ENCODE data around the gene FGD3.

FGD3 gene

DNA sequence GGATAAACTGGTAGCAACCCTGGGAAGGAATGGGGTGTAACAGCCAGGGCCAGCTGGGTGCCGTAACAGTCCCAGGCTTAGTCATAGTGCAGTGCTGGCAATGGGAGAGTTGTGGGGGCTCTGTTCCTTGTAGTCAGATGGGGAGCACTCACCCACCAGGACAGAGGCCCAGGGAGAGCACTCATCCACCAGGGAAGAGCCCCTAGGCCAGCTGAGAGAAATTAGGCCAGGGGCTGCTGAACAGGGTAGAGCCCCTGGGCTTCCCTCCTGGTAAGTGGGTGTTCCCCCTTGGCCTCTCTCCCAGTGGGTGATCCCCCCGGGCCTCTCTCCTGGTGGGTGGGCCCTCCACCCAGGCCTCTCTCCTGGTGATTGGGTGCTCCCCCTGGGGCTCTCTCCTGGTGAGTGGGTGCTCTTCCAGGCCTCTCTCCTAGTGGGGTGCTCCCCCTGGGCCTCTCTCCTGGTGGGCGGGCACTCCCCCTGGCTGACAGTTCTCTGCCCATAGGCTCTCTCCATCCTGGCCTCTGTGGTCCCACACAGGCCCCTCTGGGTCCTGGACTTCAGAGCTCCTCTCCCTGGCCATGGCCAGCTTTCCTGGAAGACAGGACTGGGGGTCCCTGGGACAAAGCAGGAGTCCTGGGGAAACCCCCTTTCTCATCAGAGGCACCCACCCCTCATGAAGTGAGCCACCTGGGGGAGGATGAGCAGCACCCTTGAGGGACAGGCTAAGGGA is 13.4 kb downstream of the FGD3 start:
- 96% methylated on average over 3 of the region's 3 CpGs for WGBS
- 0 out of 2 replicates have a peak, but pooled peaks cover 6% of the 10 kb centered on the region for H3K4me1 ChIP-seq (ENCODE audit: insufficient read depth, low read length)
- no peaks in the 10 kb centered on the region for H3K27me3 ChIP-seq (ENCODE audit: insufficient read depth, low read length)
- no peaks in the 10 kb centered on the region for H3K36me3 ChIP-seq (ENCODE audit: insufficient read depth, low read length)
- no peak overlapping the region for H3K27ac ChIP-seq (ENCODE audit: low read depth, low read length)
- no peak overlapping the region for H3K4me3 ChIP-seq (ENCODE audit: low read length)
- H3K9me3 ChIP-seq (ENCODE audit: insufficient read depth, low read depth, low read length) = no peaks in the 10 kb centered on the region
- no peak overlapping the region for H3K9ac ChIP-seq (ENCODE audit: low read depth, low read length)

DNA sequence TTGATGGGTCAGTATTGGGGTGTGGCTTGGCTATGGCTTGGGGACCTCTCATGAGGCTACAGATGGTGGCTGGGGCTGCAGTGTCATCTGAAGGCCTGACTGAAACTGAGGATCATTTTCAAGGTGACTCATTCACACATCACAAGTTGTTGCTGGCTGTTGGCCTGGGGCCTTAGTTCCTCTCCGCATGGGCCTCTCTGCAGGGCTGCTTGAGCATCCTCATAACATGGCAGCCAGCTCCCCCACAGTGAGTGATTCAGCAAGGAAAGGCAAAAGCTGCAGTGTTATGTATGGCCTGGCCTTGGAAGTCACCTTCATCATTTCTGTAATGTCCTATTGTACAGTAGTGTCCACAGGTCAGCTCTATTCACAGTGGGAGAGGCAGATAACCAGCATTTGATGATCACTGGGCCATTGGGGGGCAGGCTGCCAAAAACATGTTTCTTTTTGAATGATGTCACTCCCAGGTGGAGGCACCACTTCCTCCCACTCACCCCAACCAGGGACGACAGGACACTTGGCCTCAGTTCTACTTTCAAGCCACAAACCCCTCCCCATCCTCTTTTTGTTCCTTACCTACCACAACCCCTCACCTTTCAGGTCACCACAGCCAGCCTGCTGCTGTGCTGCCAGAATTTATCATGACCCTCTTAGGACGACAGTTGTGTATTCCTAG is 14.4 kb downstream of the FGD3 start:
- no peaks in the 10 kb centered on the region for H3K27me3 ChIP-seq (ENCODE audit: insufficient read depth, low read length)
- H3K36me3 ChIP-seq (ENCODE audit: insufficient read depth, low read length) = no peaks in the 10 kb centered on the region
- H3K9me3 ChIP-seq (ENCODE audit: insufficient read depth, low read depth, low read length) = no peaks in the 10 kb centered on the region
- WGBS = 97% methylated on average over 3 of the region's 3 CpGs
- H3K4me1 ChIP-seq (ENCODE audit: insufficient read depth, low read length) = 0 out of 2 replicates have a peak, but pooled peaks cover 6% of the 10 kb centered on the region
- H3K9ac ChIP-seq (ENCODE audit: low read depth, low read length) = no peak overlapping the region
- H3K27ac ChIP-seq (ENCODE audit: low read depth, low read length) = no peak overlapping the region
- H3K4me3 ChIP-seq (ENCODE audit: low read length) = no peak overlapping the region

DNA sequence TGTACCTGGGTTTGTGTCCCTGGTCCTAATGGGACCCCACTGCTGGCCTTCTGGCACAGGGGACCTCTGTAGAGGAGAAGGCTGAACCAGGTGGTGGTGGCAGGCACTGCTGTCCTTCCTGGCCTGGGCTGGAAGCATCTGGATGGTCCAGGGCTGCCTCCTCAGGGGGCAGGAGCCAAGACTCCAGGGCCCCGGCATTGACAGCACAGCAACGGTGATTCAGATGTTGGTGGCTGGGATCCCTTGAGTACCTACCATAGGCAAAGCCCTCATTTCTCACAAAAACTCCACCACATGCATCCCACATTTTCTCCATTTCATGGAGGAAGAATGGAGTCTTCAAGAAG is 15.0 kb downstream of the FGD3 start:
- no peak overlapping the region for H3K4me3 ChIP-seq (ENCODE audit: low read length)
- H3K9me3 ChIP-seq (ENCODE audit: insufficient read depth, low read depth, low read length) = no peaks in the 10 kb centered on the region
- H3K27ac ChIP-seq (ENCODE audit: low read depth, low read length) = no peak overlapping the region
- H3K4me1 ChIP-seq (ENCODE audit: insufficient read depth, low read length) = 0 out of 2 replicates have a peak, but pooled peaks cover 6% of the 10 kb centered on the region
- 96% methylated on average over 2 of the region's 2 CpGs for WGBS
- no peaks in the 10 kb centered on the region for H3K27me3 ChIP-seq (ENCODE audit: insufficient read depth, low read length)
- H3K36me3 ChIP-seq (ENCODE audit: insufficient read depth, low read length) = no peaks in the 10 kb centered on the region
- no peak overlapping the region for H3K9ac ChIP-seq (ENCODE audit: low read depth, low read length)

DNA sequence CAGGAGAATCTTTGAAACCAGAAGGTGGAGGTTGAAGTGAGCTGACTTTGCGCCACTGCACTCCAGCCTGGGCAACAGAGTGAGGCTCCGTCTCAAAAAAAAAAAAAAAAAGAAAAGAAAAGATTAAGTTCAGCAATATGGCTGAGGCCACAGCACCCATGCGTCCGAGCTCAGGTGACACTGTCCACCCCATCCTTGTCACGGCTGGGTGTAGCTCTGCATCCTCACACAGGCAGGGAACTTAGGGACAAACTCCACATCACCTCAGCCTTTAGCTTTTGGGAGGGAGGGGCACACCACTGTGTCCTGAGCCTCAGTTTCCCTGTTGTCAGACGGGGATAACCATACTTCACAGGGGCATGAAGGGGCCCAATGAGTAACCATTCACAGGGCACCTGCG is 15.5 kb downstream of the FGD3 start:
- no peak overlapping the region for H3K4me3 ChIP-seq (ENCODE audit: low read length)
- 0 out of 2 replicates have a peak, but pooled peaks cover 6% of the 10 kb centered on the region for H3K4me1 ChIP-seq (ENCODE audit: insufficient read depth, low read length)
- H3K27me3 ChIP-seq (ENCODE audit: insufficient read depth, low read length) = no peaks in the 10 kb centered on the region
- H3K9me3 ChIP-seq (ENCODE audit: insufficient read depth, low read depth, low read length) = no peaks in the 10 kb centered on the region
- no peak overlapping the region for H3K9ac ChIP-seq (ENCODE audit: low read depth, low read length)
- no peak overlapping the region for H3K27ac ChIP-seq (ENCODE audit: low read depth, low read length)
- WGBS = 95% methylated on average over 7 of the region's 7 CpGs
- no peaks in the 10 kb centered on the region for H3K36me3 ChIP-seq (ENCODE audit: insufficient read depth, low read length)

DNA sequence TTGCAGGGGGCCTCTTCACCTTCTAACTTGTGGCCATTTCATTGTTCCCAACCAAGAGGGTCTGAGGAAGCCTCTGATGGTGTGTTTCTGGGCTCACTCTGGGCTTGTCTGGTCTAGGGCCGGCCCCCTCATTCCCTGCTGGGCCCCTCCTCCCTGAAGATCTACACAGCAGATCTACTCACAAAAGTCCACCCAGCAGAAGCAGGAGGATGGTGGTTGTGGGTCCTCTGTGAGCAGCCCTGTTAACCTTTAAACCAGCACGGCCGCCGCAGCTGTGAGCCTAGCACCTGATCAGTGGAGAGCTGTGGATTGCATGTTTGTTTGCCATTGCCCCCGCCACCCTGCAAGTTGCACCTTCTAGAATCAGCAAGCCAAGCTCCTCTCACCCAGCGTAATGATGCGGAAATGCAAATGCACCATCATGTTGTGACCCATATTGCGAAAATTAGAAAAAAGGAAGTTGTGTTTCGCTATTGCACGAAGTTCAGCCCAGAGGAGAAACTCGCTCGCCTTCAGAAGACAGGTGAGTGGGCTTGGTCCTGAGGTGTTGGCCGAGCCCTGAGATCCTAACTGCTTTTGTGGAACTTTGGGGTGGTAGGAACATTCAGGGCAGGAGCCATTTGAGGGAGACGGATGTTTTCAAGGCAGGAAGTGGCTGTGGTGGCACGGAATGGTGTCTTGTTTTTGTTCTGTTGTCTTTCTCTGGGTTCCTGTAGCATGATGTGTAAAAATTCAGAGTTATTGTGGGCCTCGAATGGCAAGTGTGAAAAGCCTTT is 16.7 kb downstream of the FGD3 start:
- Histone ChIP-seq H3K4me1 (ENCODE audit: insufficient read depth, low read length) (peaks cover 8% of the 10 kb centered on the region; the same call in 1 of the 2 replicates), H3K9ac (ENCODE audit: low read depth, low read length) (no peak overlapping the region), H3K9me3 (ENCODE audit: insufficient read depth, low read depth, low read length) (no peaks in the 10 kb centered on the region), H3K4me3 (ENCODE audit: low read length) (no peak overlapping the region), H3K27ac (ENCODE audit: low read depth, low read length) (no peak overlapping the region), H3K27me3 (ENCODE audit: insufficient read depth, low read length) (no peaks in the 10 kb centered on the region), H3K36me3 (ENCODE audit: insufficient read depth, low read length) (no peaks in the 10 kb centered on the region)
- 90% methylated on average over 15 of the region's 16 CpGs for WGBS

DNA sequence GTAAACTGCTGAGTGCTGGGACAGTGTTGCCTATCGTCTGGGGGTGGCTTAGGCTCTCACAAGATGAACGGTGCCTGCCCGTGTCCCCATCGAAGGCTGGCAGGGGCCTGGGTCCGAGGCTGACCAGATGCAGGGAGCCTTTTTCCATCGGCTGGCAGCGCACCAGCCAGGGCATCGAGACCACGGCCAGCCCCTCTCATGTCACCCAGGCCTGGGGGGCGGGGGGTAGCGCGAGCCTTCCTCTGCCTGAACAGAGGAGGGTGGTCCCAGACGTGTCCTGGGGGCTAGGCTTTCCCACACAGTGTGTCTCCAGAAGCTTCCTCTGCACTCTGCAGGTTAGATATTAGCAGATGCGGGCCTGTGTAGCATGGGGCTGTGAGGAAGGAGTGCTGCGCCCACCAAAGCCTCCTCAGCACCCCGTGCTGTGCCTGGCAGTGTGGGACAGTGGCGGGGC is 17.3 kb downstream of the FGD3 start:
- 86% methylated on average over 17 of the region's 17 CpGs for WGBS
- H3K27ac ChIP-seq (ENCODE audit: low read depth, low read length) = no peak overlapping the region
- no peaks in the 10 kb centered on the region for H3K36me3 ChIP-seq (ENCODE audit: insufficient read depth, low read length)
- peaks cover 14% of the 10 kb centered on the region for H3K4me1 ChIP-seq (ENCODE audit: insufficient read depth, low read length)
- H3K4me3 ChIP-seq (ENCODE audit: low read length) = no peak overlapping the region
- H3K27me3 ChIP-seq (ENCODE audit: insufficient read depth, low read length) = no peaks in the 10 kb centered on the region
- H3K9ac ChIP-seq (ENCODE audit: low read depth, low read length) = no peak overlapping the region
- H3K9me3 ChIP-seq (ENCODE audit: insufficient read depth, low read depth, low read length) = no peaks in the 10 kb centered on the region

DNA sequence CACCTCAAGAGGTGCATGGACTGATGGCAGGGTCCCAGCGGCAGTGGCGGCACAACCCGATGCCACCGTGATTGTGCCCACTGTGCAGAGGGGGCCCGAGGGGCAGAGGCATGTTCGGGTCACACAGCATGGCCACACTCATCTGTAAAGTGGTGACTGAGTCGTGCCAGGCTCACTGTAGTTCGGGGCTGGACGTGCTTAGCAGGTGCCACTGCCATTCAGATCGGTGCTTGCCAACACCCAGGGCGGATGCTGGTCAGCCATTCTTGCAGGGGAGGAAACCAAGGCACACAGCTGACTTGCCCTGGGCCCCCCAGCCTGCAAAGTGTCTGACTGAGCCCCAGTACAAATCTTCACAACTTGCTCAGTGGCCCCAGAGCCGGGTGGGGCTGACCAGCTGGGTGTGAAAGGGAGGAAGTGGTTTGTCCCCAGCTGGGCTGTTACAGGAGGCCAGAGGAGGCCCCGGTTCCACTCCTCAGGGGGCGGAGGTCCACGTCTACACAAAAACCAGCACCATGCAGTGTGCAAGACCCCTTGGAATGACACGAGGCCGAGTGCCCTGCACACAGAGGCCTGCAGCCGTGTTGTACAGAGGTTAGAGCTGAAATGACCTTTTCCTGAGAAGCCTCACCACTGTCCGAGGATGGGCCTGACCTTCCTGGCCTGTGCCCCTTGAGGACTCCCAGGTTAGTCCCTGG is 17.9 kb downstream of the FGD3 start:
- Histone ChIP-seq H3K9ac (ENCODE audit: low read depth, low read length) (no peak overlapping the region), H3K4me3 (ENCODE audit: low read length) (no peak overlapping the region), H3K27ac (ENCODE audit: low read depth, low read length) (no peak overlapping the region), H3K9me3 (ENCODE audit: insufficient read depth, low read depth, low read length) (no peaks in the 10 kb centered on the region), H3K27me3 (ENCODE audit: insufficient read depth, low read length) (no peaks in the 10 kb centered on the region), H3K4me1 (ENCODE audit: insufficient read depth, low read length) (peaks cover 20% of the 10 kb centered on the region), H3K36me3 (ENCODE audit: insufficient read depth, low read length) (no peaks in the 10 kb centered on the region)
- WGBS = 86% methylated on average over 19 of the region's 19 CpGs

DNA sequence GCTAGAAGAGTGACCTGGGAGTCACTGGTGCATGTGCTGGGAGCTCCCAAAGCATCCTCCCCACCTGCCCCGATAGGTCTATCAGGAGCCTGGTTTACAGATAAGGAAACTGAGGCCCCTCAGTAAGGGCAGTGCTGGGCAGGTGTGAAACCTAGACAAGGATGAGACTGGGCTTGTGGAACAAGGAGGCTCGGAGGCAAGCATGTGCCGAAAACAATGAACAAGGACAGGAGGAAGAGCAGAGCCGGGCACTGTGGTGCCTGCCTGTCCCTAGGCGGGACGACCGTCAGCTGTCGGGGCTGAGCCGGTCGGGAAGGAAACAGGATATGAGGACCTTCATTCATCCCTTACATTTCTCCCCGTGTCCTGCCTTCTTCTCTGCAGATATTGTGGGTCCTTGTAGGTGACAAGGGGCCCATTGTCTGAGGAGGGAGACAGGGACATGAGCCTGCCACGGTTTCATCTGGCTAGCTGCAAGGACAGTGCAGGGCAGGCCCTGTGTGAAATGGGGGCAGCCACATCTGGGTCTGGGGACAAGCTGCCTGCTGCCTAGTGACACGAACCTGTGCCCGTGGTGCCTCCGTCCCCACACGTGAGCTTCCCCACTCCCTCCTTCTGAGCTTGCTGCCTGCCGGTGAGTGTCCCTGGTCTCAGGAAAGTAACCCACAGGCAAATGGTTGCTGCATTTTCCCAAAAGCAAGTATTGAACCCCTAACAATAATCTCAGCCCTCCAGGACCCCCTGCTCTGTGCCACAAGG is 18.6 kb downstream of the FGD3 start:
- H3K27me3 ChIP-seq (ENCODE audit: insufficient read depth, low read length) = no peaks in the 10 kb centered on the region
- no peaks in the 10 kb centered on the region for H3K36me3 ChIP-seq (ENCODE audit: insufficient read depth, low read length)
- WGBS = 89% methylated on average over 17 of the region's 17 CpGs
- H3K27ac ChIP-seq (ENCODE audit: low read depth, low read length) = no peak overlapping the region
- H3K9me3 ChIP-seq (ENCODE audit: insufficient read depth, low read depth, low read length) = no peaks in the 10 kb centered on the region
- no peak overlapping the region for H3K4me3 ChIP-seq (ENCODE audit: low read length)
- H3K4me1 ChIP-seq (ENCODE audit: insufficient read depth, low read length) = peaks cover 25% of the 10 kb centered on the region
- H3K9ac ChIP-seq (ENCODE audit: low read depth, low read length) = no peak overlapping the region

DNA sequence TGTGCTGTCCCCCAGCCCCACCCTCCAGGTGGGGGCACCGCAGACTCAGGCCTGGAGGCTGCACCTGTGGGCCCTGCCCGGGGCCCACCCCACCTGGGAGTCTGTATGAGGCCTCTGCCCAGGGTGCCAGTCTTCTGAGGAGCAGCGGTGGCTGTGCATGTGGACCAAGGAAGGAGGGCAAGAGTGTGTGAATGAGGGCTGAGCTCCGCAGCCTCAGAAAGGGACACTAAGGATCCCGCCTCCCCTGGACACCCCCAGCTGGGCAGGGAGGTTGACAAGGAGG is 19.1 kb downstream of the FGD3 start:
- Histone ChIP-seq H3K9ac (ENCODE audit: low read depth, low read length) (no peak overlapping the region), H3K27me3 (ENCODE audit: insufficient read depth, low read length) (no peaks in the 10 kb centered on the region), H3K27ac (ENCODE audit: low read depth, low read length) (no peak overlapping the region), H3K4me1 (ENCODE audit: insufficient read depth, low read length) (peaks cover 30% of the 10 kb centered on the region), H3K9me3 (ENCODE audit: insufficient read depth, low read depth, low read length) (no peaks in the 10 kb centered on the region), H3K36me3 (ENCODE audit: insufficient read depth, low read length) (no peaks in the 10 kb centered on the region), H3K4me3 (ENCODE audit: low read length) (no peak overlapping the region)
- 95% methylated on average over 5 of the region's 5 CpGs for WGBS

DNA sequence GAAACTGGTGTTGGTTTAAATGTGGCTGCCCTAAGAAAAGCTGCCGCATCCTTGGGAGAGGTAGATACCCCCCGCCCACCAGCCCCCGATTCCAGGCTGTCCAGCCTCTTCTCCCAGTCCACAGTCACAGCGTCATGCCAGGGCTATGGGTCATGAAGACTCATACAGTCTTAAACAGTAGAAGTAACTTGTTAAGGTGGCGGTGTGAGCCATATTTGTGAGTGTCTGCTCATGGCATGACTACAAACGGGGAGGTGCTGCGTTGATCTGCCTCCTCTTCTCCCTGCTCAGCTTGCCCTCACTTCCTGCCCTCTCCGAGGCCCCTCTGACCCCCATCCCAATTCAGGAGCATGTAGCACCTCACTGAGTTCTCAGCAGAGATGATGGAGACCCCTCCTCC is 20.8 kb downstream of the FGD3 start:
- no peaks in the 10 kb centered on the region for H3K27me3 ChIP-seq (ENCODE audit: insufficient read depth, low read length)
- no peak overlapping the region for H3K4me3 ChIP-seq (ENCODE audit: low read length)
- 90% methylated on average over 8 of the region's 8 CpGs for WGBS
- H3K4me1 ChIP-seq (ENCODE audit: insufficient read depth, low read length) = peaks cover 33% of the 10 kb centered on the region
- no peaks in the 10 kb centered on the region for H3K9me3 ChIP-seq (ENCODE audit: insufficient read depth, low read depth, low read length)
- no peak overlapping the region for H3K9ac ChIP-seq (ENCODE audit: low read depth, low read length)
- H3K27ac ChIP-seq (ENCODE audit: low read depth, low read length) = no peak overlapping the region
- no peaks in the 10 kb centered on the region for H3K36me3 ChIP-seq (ENCODE audit: insufficient read depth, low read length)
